HG02588 (cell line): ENCODE data around the gene ACSS2.

ENCODE experiments used
- ATAC-seq: cut with Tn5 transposase; IDR thresholded peaks from one replicate; pipeline ENCODE4 v1.9.1; 2021; ENCODE audit warnings: mild to moderate bottlenecking, moderate library complexity; ENCODE audit not compliant: unreplicated experiment

ACSS2 gene

DNA sequence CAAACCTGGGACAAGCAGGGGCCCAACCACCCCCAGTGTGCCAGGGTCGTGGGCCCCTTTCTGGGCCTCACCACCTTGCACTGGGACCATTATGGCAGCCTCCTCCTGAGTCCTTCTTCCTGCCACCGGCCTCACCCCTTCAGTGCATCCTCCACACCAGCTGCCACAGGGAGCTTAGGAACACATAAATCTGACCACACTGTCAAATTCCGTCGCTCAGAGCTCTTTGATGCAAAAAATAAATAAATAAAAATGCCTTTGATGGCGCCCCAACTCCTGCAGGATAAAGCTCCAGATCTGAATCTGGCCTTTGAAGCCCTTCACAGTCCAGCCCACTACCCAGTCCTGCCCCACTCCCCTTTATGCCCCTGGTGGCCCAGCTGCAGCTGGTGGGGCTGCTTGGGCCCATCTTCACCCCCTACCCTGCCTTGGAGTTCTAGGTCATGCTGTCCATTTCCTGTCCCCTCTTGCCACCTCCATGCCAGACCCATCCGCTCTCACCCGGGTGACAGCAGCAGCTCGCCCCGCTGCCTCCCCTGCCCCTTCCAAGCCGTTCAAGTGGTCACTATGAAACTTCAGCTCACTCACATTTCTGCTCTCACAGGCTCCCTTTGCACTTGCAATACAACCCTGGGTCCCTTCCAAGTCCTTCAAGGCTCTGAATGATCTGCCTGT lies 95.3 kb downstream of the ACSS2 start:
- ATAC-seq = no peak

DNA sequence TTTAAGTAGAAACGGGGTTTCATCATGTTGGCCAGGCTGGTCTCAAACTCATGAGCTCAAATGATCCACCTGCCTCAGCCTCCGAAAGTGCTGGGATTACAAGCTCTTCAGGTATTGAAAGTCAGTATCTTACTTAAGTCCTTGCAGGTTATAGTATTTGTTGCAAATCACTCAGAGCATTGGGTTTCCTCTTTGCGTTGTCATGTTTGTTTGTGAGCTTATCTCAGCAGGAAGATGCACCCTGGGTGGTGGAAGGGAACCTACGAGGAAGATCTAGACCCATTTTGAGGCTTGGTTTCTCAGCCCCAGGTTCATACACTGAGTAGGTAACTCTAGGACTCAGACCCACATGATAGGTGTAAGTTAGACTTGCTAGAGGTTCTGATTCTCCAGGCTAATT lies 97.8 kb downstream of the ACSS2 start:
- no peak for ATAC-seq

DNA sequence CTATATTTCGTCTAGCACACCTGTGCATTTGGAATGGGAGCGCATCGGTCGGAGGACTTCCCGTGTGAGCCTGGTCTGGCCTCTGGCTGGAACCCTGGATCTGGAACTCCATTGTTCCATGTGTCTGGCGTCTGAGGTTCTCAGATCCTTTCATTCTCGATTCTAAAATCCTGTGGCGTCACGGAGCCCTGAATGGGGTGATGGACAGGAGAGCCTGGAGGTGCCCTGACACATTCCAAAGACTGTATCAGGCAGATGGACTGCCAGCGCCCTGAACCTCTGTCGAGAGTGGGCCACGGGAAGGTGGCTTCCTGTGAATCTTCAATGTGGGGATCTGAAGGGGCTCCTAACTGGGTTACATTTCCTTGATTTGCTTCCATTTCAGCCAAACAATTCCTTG lies 99.9 kb downstream of the ACSS2 start:
- ATAC-seq = no peak
